Measurements from ENCODE around the gene UBTF.
A peak's percentile ranks its signal among the peaks of the same experiment; 100 is the strongest.

UBTF gene

GRCh38 chr17:44184212-44184810, 35.2 kb downstream of the UBTF start:
- Mint-ChIP-seq H3K4me3 (peak overlapping the region; percentile 99), H3K36me3 (peaks cover 2% of the 10 kb centered on the region), H3K9me3 (ENCODE audit: low read depth) (no peaks in the 10 kb centered on the region)

GRCh38 chr17:44183024-44183423, 36.5 kb downstream of the UBTF start:
- Mint-ChIP-seq H3K4me3 (no peak overlapping the region), H3K27ac (peak overlapping the region; percentile 28), H3K27me3 (no peaks in the 10 kb centered on the region), H3K9me3 (ENCODE audit: low read depth) (no peaks in the 10 kb centered on the region), H3K4me1 (ENCODE audit: low read depth) (peaks cover 33% of the 10 kb centered on the region), H3K36me3 (peaks cover 2% of the 10 kb centered on the region)

More at GRCh38 chr17:44184212-44184810, 35.2 kb downstream of the UBTF start:
- Mint-ChIP-seq H3K4me1 (ENCODE audit: low read depth) (peaks cover 37% of the 10 kb centered on the region), H3K27ac (peak overlapping the region; percentile 41), H3K27me3 (no peaks in the 10 kb centered on the region)

- Mint-ChIP-seq H3K27ac (no peak overlapping the region), H3K4me3 (no peak overlapping the region), H3K36me3 (peaks cover 5% of the 10 kb centered on the region), H3K27me3 (no peaks in the 10 kb centered on the region), H3K4me1 (ENCODE audit: low read depth) (peaks cover 5% of the 10 kb centered on the region), H3K9me3 (ENCODE audit: low read depth) (no peaks in the 10 kb centered on the region)
Measured at GRCh38 chr17:44178133-44178532, 41.3 kb downstream of the UBTF start.

DNA sequence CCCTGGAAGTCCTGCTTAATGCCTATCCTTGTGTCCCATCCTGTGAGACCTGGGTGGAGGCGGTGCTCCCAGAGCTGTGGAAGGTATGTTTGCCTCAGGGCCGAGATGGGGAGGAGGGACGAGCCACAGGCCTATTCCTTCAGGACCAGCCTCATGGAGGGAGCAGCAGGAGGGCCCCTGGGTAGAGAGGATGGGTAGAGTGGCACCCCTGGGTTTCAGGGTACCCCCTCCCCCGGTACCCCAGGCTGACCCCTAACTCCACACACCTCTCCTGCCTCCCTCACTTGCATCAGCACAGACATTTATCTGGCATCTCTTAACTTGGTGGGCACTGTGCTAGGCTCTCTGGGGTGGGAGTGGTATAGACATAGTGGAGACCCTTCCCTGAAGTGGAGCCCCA, 41.8 kb downstream of the UBTF start:
- no peak overlapping the region for H3K27ac Mint-ChIP-seq
- no peaks in the 10 kb centered on the region for H3K27me3 Mint-ChIP-seq
- H3K36me3 Mint-ChIP-seq: peaks cover 5% of the 10 kb centered on the region
- H3K4me3 Mint-ChIP-seq: no peak overlapping the region
- no peaks in the 10 kb centered on the region for H3K9me3 Mint-ChIP-seq (ENCODE audit: low read depth)
- H3K4me1 Mint-ChIP-seq (ENCODE audit: low read depth): peaks cover 5% of the 10 kb centered on the region

DNA sequence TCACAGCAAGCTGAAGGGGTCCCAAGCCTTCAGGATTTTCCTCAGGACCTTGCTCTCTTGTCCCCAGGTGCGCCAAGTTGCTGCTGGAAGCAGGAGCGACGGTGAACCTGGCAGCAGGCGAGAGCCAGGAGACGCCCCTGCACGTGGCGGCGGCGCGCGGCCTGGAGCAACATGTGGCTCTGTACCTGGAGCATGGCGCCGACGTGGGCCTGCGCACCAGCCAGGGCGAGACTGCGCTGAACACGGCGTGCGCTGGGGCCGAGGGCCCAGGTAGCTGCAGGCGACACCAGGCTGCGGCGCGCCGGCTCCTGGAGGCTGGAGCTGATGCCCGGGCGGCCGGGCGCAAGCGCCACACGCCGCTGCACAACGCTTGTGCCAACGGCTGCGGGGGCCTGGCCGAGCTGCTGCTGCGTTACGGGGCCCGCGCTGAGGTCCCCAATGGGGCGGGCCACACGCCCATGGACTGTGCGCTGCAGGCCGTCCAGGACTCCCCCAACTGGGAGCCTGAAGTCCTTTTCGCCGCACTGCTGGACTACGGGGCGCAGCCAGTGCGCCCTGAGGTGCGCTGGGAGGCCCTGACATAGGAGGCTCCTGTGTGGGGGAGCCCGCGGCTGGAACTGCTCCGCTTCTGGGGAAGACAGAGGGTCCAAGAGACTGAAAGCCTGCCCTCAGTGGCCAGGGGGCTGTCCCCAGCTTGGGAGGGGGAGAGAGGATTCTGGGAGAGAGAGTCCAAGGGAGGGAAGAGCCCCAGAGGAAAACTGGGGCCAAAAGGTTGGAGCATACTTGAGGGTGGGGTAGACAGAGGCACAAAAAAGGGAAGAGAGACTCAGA, 42.6 kb downstream of the UBTF start:
- Mint-ChIP-seq H3K27me3 (no peaks in the 10 kb centered on the region), H3K36me3 (peaks cover 5% of the 10 kb centered on the region), H3K27ac (no peak overlapping the region), H3K4me1 (ENCODE audit: low read depth) (peaks cover 5% of the 10 kb centered on the region), H3K9me3 (ENCODE audit: low read depth) (no peaks in the 10 kb centered on the region), H3K4me3 (no peak overlapping the region)

DNA sequence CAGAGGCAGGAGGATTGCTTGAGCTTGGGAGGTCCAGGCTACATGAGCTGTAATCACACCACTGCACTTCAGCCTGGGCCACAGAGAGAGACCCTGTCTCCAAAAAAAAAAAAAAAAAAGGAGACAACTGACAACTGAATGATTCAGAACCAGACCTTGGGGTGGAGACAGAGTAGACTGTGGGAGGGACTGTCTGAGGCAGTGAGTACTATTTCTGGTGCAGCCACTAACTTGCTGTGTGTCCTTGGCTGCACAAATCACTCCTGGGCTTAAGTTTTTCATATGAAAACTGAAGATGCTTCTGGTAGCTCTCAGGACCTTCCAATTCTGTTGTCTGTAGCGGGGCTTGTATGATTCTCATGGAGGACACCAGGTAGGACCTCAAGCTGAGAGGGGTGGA, 43.2 kb downstream of the UBTF start:
- no peak overlapping the region for H3K4me3 Mint-ChIP-seq
- H3K4me1 Mint-ChIP-seq (ENCODE audit: low read depth): peaks cover 2% of the 10 kb centered on the region
- no peaks in the 10 kb centered on the region for H3K27me3 Mint-ChIP-seq
- no peak overlapping the region for H3K27ac Mint-ChIP-seq
- H3K36me3 Mint-ChIP-seq: peaks cover 2% of the 10 kb centered on the region
- H3K9me3 Mint-ChIP-seq (ENCODE audit: low read depth): no peaks in the 10 kb centered on the region

DNA sequence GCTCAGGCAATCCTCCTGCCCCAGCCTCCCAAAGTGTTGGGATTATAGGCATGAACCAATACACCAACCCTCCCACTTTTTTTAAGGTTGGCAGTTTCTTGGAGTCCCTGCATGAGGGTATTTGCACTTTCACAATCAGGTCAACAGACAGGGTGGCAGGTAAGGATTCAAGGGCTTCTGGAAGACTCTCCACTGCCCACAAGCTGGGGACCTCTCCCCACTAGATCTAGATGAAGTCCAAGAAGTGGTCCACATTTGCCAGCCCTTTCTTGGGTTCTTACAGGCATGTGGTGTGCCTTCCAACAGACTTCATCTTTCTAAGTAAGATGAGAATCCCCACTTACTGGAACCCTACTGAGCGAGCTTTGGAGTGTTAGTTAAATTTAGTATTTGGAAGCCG, 45.0 kb downstream of the UBTF start:
- Mint-ChIP-seq H3K36me3 (peaks cover 2% of the 10 kb centered on the region), H3K4me1 (ENCODE audit: low read depth) (peaks cover 2% of the 10 kb centered on the region), H3K9me3 (ENCODE audit: low read depth) (no peaks in the 10 kb centered on the region), H3K4me3 (no peak overlapping the region), H3K27ac (no peak overlapping the region), H3K27me3 (no peaks in the 10 kb centered on the region)

DNA sequence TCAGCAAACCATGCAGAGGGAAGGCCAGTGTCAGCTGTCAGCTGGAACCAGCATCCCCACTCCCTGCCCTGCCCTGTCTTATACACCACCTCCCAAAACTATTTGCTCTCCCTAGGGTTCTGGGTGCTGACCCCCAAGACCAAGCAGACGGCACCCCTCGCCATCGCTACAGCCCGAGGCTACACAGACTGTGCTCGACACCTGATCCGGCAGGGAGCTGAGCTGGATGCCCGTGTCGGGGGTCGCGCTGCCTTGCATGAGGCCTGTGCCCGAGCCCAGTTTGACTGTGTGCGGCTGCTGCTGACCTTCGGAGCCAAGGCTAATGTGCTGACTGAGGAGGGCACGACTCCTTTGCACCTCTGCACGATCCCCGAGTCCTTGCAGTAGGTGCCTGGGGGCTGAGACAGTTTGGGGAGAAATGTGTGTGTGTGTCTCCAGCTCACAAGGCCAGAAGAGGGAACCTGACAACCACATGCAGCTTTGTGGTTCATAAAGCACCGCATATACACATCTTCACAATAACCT, 47.5 kb downstream of the UBTF start:
- Mint-ChIP-seq H3K27me3 (no peaks in the 10 kb centered on the region), H3K27ac (no peak overlapping the region), H3K4me1 (ENCODE audit: low read depth) (peaks cover 10% of the 10 kb centered on the region), H3K36me3 (peaks cover 2% of the 10 kb centered on the region), H3K4me3 (no peak overlapping the region), H3K9me3 (ENCODE audit: low read depth) (no peaks in the 10 kb centered on the region)

- Mint-ChIP-seq H3K36me3 (no peaks in the 10 kb centered on the region), H3K27me3 (no peaks in the 10 kb centered on the region), H3K4me1 (ENCODE audit: low read depth) (peaks cover 10% of the 10 kb centered on the region), H3K27ac (no peak within 1 kb of the TSS), H3K4me3 (no peak within 1 kb of the TSS), H3K9me3 (ENCODE audit: low read depth) (no peaks in the 10 kb centered on the region)
Measured at GRCh38 chr17:44170499-44171201, 48.8 kb downstream of the UBTF start, which contains the start of gene ASB16. TSS of gene ASB16 (plus strand) at chr17:44170704. CDS start at chr17:44170790, 86 bp downstream.

DNA sequence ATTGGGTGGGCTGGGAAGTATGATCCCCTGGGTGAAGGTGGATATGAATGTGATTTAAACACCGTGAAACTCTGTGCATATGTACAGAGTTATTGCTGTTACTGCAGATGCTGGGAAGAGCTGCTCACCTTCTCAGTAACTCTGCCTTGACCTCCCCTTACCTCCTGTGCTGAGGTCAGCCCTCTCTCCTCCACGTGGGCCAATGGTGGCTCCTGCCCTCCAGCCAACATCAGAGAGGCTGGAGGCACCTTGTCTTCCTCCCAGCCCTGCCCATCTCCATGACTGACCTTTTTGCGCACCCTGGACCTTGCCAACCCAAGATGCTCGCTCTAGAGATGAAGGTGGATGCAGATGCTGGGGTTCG, 49.4 kb downstream of the UBTF start:
- peaks cover 10% of the 10 kb centered on the region for H3K4me1 Mint-ChIP-seq (ENCODE audit: low read depth)
- no peaks in the 10 kb centered on the region for H3K36me3 Mint-ChIP-seq
- no peak overlapping the region for H3K4me3 Mint-ChIP-seq
- no peak overlapping the region for H3K27ac Mint-ChIP-seq
- H3K9me3 Mint-ChIP-seq (ENCODE audit: low read depth): no peaks in the 10 kb centered on the region
- no peaks in the 10 kb centered on the region for H3K27me3 Mint-ChIP-seq

DNA sequence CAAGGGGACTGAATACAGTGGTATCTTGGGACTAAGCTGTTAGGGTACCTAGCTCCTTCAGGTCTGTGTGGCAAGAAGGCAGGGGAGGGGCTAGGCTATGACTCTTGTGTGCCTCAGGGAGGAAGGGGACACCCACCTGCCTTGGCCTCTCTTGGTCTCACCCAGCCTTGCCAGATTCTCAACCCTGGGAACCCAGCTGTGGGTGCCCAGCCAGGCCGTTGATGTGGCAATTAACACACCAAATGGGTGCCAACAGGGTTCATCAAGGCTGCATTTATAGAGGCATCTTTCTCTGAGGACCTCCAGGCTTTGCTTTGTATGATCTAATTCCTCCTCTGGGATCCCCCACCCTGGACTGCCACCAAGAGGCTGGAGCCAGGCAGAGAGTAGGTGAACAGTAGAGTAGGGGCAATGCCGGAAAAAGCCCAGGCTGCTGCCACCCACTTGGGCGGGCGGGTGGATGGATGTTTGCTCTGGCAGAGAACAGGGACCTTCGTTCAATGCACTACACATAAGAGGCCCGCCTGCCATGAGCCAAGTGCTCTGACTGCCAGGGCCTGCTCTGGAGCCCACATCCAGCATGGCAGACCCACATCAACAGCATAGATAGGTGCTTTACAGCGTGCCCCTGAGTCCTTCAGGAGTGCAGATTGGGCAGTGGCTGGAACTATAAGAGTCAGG, 52.2 kb downstream of the UBTF start:
- Mint-ChIP-seq H3K4me3 (no peak overlapping the region), H3K4me1 (ENCODE audit: low read depth) (peaks cover 10% of the 10 kb centered on the region), H3K9me3 (ENCODE audit: low read depth) (no peaks in the 10 kb centered on the region), H3K27ac (no peak overlapping the region), H3K36me3 (no peaks in the 10 kb centered on the region), H3K27me3 (no peaks in the 10 kb centered on the region)

DNA sequence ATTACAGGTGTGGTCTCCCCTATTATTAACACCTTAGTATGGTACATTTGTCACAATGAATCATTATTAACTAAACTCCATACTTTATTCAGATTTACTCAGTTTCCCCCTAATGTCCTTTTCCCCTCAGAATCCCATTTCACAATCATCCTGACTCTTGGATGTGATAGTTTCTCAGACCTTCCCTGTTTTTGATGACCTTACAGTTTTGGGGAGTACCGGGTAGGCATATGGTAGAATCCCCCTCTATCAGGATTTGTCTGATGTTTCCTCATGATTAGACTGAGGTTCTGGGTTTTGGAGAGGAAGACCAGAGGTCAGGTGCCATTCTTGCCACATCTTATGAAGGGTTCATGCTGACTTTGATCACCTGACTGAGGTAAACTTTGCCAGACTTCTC, 55.0 kb downstream of the UBTF start:
- Mint-ChIP-seq H3K9me3 (ENCODE audit: low read depth) (no peaks in the 10 kb centered on the region), H3K27me3 (no peaks in the 10 kb centered on the region), H3K4me1 (ENCODE audit: low read depth) (peaks cover 12% of the 10 kb centered on the region), H3K36me3 (no peaks in the 10 kb centered on the region), H3K27ac (no peak overlapping the region), H3K4me3 (no peak overlapping the region)

- H3K4me3 Mint-ChIP-seq: no peak overlapping the region
- no peaks in the 10 kb centered on the region for H3K27me3 Mint-ChIP-seq
- H3K36me3 Mint-ChIP-seq: peaks cover 2% of the 10 kb centered on the region
- H3K9me3 Mint-ChIP-seq (ENCODE audit: low read depth): no peaks in the 10 kb centered on the region
- H3K27ac Mint-ChIP-seq: no peak overlapping the region
- H3K4me1 Mint-ChIP-seq (ENCODE audit: low read depth): peaks cover 2% of the 10 kb centered on the region
Measured at GRCh38 chr17:44159519-44160210, 59.8 kb downstream of the UBTF start.

DNA sequence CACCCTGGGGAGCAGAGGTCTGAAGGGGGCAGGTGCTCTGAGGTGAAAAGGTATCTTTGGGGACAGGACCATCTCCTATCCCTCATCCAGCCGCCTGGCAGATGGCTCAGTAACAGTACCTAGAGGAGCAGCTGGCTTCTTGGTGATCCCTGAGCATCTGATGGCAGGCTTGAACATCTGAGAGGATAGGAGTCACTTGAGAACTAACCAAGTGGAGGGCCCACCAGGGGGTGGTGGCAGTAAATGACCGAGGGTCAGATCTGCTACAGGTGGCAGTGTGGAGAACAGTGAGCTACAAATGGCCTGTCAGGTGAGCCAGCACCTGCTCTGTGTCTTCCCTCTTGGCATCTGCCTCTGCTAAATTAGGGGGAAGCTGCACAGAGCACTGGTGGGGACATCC, 64.0 kb downstream of the UBTF start:
- Mint-ChIP-seq H3K9me3 (ENCODE audit: low read depth) (no peaks in the 10 kb centered on the region), H3K27me3 (no peaks in the 10 kb centered on the region), H3K4me3 (no peak overlapping the region), H3K4me1 (ENCODE audit: low read depth) (peaks cover 2% of the 10 kb centered on the region), H3K36me3 (peaks cover 4% of the 10 kb centered on the region), H3K27ac (no peak overlapping the region)

Data from activated naive CD8-positive, alpha-beta T cell (primary cell).